ENCODE data around the gene ZNF639. TPM values are rescaled to one million over a fixed set of nuclear protein-coding genes. Genes with fewer than 3 reads are reported as not detected.

The ZNF639 gene
- total and polyA plus RNA-seq, 10 of the 15 experiments (the other 5 are each of a cell fraction or from before 2014, with no cell fraction given) = 16.3 to 61.2 (median 35.3) TPM

- TF ChIP-seq IKZF1 (conservative IDR thresholded peaks at IDR 0.05) (peak; percentile 83), STAT1 (conservative IDR thresholded peaks at IDR 0.05) (0 out of 2 replicates have a peak, but pooled peaks have one; percentile 23), CBX3 (IDR thresholded peaks at IDR 0.05; ENCODE audit: borderline replicate concordance, low read depth) (no peak), E4F1 (IDR thresholded peaks at IDR 0.05; ENCODE audit: borderline replicate concordance, partially characterized antibody) (peak; percentile 78), EP300 (IDR thresholded peaks at IDR 0.05; ENCODE audit: borderline replicate concordance in 1 of 2, control insufficient read depth in 1 of 2, low read depth in 2 of 2, low read length in 2 of 2) (no peak), BMI1 (IDR thresholded peaks at IDR 0.05; ENCODE audit: borderline replicate concordance) (no peak), CREB1 (IDR thresholded peaks at IDR 0.05; ENCODE audit: low read depth) (peak; percentile 84), ZBED1 (IDR thresholded peaks at IDR 0.05; ENCODE audit: borderline replicate concordance) (no peak), ELK1 (IDR thresholded peaks at IDR 0.05; ENCODE audit: low read depth, low read length) (peak; percentile 87), MXI1 (IDR thresholded peaks at IDR 0.05; ENCODE audit: low read depth, low read length) (peak; percentile 84), CREM (IDR thresholded peaks at IDR 0.05; ENCODE audit: low read depth) (peak; percentile 71), HSF1 (IDR thresholded peaks at IDR 0.05; ENCODE audit: low read depth, low read length) (no peak), ZNF217 (IDR thresholded peaks at IDR 0.05) (no peak), POLR2AphosphoS2 (IDR thresholded peaks at IDR 0.05; ENCODE audit: low read depth, low read length) (peak; percentile 92), EGR1 (IDR thresholded peaks at IDR 0.05; ENCODE audit: borderline replicate concordance in 1 of 2, low read depth in 2 of 2, low read length in 2 of 2) (peak; percentile 30 to 73), MEF2B (IDR thresholded peaks at IDR 0.05; ENCODE audit: partially characterized antibody, poor library complexity, severe bottlenecking) (no peak)
Measured at GRCh38 chr3:179347345-179348194, 24.7 kb downstream of the ZNF639 start, which contains the start of gene MFN1 (continued).

Measured in GM12878 (cell line).